HS-5 (cell line): ENCODE data around the gene C5orf47.

Source experiments
- DNase-seq: peaks from one replicate; pipeline ENCODE4 v3.0.0-alpha.2; 2012; ENCODE audit warnings: low read depth

C5orf47 gene, protein sequence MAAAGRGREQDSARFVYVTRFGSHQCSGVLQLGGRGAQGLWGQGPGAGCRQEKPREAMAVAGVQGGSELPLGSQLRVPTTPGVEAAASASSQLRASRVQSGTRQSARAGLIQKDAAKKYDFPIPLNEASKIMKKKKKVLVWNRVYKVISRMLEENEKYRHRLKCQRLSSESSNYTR

DNA sequence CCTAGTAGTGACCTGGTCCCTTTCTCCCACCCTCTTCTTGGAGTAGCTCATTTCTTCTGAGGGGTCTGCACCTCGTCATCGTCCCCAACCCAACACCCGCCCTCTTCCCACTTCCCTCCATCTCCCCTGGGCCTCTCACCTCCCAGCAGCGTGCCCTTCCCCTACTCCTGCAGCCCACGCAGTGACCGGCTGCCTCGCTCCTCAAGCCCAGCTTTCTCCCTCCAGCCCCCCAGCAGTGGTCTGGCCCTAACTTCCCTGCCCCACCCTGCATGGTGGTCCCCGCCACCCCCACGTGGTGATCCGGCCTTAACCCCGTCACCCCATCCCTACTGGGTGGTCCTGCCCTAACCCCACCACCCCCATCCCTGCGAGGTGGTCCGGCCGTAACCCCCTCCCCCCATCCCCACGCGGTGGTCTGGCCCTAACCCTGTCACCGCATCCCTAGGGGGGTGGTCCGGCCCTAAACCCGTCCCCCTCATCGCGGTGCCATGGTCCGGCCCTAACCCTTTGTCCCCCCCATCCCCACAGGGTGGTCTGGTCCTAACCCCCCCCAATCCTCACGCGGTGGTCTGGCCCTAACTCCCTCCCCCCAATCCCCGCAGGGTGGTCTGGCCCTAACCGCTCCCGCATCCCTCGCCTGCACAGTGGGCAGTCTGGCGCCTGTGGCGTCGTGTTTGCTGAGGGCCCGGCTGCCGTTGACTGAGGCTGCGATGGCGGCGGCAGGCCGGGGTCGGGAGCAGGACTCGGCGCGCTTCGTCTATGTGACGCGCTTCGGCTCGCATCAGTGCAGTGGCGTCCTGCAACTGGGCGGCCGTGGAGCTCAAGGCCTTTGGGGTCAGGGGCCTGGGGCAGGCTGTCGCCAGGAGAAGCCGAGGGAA, at the start of gene C5orf47:
TSS of gene C5orf47 (plus strand) at position 617 of the 878 bp plus-strand sequence. CDS start at position 711, 94 bp downstream.
- no peak for DNase-seq

- no peak for DNase-seq
These were observed 48.7 kb upstream of the C5orf47 start for GRCh38 chr5:173940269-173940668.

DNA sequence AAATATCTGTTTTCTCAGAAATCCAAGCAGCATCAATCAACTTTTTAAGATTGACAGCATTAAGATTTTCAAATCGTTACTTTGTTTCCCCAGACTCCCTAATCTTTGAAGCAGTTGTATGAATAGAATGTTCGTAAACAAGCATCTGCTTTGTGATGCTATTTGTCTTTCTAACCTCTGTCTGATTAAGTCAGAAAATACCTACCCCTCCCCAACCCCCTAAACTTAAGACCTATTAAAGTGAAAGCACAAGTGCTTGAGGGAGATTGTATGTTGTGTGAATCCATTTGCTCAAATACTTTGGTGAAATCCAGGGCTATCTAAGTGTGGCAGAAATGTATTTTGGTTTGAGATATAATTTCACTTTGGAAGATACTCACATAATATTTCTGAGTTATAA, 47.9 kb upstream of the C5orf47 start:
- DNase-seq: no peak

GRCh38 chr5:173941758-173942401, 47.1 kb upstream of the C5orf47 start:
- no peak for DNase-seq

GRCh38 chr5:173944511-173944910, 44.5 kb upstream of the C5orf47 start:
- DNase-seq: no peak

GRCh38 chr5:173945160-173945559, 43.8 kb upstream of the C5orf47 start:
- DNase-seq: no peak

- DNase-seq: no peak
These were observed 42.6 kb upstream of the C5orf47 start for GRCh38 chr5:173946323-173946722.

- no peak for DNase-seq
These were observed 38.1 kb upstream of the C5orf47 start for GRCh38 chr5:173950829-173951228.

- peak; percentile 63 for DNase-seq
These were observed 35.4 kb upstream of the C5orf47 start for GRCh38 chr5:173953528-173954090.

DNA sequence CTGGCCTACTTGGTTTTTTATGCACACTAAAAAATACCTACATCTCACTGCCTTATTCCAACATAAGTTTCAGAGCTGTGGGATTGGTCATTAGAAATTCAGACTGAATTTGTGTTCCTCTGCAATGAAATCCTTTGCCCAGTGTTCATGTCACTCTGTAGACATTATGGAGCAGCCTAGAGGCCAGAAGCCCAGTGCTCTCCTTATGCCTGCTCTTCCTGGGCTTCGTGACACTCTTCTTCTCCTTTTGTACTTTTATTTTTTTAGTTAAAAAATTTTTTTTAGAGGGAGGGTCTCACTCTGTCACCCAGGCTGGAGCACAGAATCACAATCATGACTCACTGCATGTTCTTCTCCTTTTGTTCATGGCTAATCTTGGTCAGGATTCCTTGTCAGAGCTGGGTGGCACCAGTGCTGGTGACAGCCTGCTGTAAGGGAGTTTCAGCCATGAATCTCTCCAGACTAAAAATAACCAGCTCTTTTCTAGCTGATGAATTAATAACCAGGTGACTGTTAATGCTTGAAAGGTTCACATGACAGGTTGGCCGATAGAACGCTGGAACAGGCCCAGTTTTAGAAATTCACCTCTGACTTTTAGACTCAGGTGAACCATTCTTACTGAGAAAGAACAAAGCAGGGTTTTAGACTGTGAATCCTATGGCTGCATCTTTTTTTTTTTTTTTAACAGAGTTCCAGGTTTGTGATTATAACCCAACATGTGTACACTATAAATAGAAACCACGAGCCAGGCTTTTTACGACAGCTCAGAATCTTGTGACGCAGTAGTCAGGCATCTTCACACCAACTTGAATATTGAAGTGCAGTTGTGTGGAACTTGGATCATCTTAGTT, 34.1 kb upstream of the C5orf47 start:
- DNase-seq: peak; percentile 24

DNA sequence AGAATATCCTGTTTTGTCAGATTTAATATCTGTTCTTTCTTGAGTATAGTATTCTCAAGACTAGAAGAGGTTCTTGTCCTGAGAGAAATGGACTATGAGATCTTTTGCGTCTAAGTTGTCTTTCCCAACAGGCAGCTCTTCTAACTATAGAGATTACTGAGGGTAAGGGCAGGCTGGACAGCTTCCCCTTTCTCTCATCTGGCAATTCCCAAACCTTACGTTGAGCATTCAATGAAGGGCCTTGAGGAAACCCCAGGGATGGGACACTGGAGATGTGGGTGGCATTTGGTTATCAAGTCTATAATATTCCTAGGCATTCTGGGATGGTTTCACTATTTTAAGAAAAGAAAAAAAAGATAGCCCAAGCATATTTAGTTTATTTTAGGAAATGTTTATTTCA, 28.0 kb upstream of the C5orf47 start:
- DNase-seq: no peak

- no peak for DNase-seq
These were observed 27.6 kb upstream of the C5orf47 start for GRCh38 chr5:173961418-173961817.

DNA sequence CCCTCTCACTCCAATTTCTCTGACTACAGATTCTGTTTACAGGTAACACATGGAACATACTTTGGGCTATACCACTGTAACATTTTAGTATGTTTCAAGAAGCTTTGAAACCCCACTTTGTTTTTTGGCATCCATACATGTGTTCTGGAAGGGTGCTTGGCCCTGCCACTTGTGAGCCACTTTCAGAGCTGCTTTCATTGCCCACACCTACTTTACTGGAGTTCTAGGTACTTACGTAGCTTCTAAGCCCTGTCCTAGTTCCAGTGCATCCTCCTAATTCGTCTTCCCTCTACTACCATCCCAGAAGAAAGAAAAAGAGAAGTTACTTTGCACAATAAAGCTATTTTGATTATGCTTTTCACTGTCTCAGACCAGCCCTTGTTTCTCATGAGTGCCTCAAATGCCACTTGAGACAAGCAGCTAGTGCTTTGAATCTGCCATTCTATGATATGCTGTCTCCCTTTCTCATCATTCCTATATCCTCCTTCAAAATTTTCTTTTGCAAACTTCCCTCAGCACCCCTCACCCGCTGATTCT, 26.5 kb upstream of the C5orf47 start:
- no peak for DNase-seq

DNA sequence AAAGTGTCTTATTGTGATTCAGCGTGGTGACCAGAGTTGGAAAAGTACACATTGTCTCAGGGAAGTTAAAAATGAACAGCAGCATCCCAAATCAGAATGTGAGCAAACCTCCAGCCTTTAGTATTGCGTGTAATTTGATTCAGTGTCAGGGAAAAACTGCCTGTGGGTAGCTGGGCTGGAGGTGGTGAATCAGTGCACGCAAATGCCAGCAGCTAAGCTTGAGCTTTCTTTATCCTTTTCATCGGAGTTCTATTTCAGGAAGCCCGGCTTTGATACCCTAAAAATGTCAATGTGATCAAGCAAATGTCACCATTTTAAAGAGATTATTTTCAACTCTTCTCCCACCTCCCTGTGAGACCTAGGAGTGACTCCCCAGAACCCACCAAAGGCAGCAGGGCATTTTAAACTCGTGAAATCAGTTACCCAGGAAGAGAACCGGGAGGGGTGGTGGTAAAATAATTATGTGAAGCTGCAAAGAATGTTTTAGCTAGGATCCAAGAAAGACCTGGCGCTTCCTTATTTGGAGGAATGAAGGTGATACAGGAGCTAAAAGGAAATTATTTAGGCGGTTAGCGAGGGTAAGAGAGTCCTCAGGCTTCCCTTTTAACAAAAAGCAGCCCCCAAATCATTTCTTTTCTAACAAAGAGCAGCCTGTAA, 25.7 kb upstream of the C5orf47 start:
- no peak for DNase-seq

- DNase-seq: no peak
These were observed 25.0 kb upstream of the C5orf47 start for GRCh38 chr5:173963867-173964441.

DNA sequence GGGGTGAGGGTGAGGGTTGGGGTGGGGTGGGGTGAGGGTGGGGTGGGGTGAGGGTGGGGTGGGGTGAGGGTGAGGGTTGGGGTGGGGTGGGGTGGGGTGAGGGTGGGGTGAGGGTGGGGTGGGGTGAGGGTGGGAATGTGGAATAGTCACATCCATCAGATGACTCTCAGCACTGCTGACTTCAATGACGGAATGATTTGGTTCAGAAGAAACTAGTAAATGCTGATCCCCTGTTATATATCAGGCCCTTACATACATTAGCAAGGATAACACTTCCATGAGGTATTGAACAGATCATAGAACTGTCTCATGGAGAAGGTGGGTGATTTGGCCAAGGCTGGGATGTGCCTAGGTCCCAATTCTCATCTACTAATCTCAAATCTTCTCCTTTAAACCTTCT, 24.5 kb upstream of the C5orf47 start:
- DNase-seq: no peak

GRCh38 chr5:173967241-173967640, 21.7 kb upstream of the C5orf47 start:
- DNase-seq: no peak

- DNase-seq: no peak
These were observed 20.7 kb upstream of the C5orf47 start for GRCh38 chr5:173968154-173968797.

DNA sequence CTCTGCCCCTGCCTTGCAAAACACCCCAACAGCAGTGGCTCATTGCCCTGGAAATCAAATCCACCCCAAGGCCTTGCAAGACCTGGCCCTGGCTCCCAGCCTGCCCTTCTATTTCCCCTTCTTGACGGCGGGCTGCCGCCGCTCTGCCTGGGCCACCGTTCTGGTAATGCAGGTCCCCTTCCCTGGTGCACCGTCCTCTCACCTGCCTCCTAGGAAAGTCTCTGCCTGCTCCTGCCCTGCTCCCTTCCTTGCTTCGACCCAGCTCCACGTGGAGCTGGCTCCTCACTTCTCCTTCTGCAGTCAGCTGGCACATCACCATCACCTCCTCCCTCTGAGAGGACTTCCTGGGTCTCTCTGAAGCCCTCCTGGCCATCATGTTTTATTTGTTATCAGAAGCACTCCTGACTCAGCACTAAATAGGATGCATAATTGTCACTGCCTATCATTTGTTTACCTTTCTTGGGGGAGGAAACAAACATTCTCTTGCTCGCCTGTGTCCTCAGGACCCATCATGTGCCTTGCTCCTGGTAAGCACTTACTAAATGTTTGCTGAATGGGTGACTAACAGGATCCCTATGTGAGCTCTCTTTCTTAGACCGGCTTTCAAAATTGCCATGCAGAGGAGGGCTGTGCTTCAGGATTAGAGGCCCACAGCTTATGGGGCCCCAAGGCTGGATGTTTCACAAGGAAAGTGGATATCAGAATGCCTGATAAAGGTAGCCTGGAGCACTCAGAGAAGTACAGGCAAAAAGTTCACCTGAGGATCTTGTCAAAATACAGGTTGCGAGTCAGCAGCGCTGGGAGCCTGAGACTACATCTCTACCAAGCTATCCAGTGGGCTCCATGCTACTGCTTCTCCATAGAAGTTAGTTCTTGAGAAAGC, 19.6 kb upstream of the C5orf47 start:
- no peak for DNase-seq
